ENCODE measurements around the gene STXBP1. TPM values are rescaled to one million over a fixed set of nuclear protein-coding genes. Genes with fewer than 3 reads are reported as not detected.

Gene STXBP1
- total RNA-seq, 1 donor from 2014 or later = 48.8 TPM

DNA sequence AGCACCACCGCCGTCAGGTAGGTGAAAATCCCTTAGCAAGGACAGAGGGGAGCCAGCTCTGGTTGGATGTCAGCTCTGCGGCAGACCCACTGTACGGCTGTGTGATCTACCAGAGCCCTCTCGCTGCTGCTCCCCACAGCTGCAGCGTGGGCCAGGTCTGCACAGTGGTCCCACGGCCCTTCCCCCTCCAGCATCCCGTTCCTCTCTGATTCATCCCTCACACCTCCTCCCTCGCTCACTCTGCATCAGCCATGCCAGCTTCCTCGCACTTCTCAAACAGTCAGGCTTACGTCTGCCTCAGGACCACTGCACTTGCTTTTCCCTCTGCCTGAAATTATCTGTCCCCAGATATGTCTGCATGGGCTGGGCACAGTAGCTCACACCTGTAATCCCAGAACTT lies 68.1 kb downstream of the STXBP1 start:
- Mint-ChIP-seq H3K9me3 (no peaks in the 10 kb centered on the region), H3K27ac (no peak overlapping the region), H3K36me3 (peaks cover 28% of the 10 kb centered on the region), H3K4me3 (no peak overlapping the region), H3K4me1 (ENCODE audit: unreplicated experiment) (no peaks in the 10 kb centered on the region), H3K27me3 (no peaks in the 10 kb centered on the region)
- no peak for DNase-seq (ENCODE audit: extremely low spot score, unreplicated experiment)
- TF ChIP-seq, protein P1, sequence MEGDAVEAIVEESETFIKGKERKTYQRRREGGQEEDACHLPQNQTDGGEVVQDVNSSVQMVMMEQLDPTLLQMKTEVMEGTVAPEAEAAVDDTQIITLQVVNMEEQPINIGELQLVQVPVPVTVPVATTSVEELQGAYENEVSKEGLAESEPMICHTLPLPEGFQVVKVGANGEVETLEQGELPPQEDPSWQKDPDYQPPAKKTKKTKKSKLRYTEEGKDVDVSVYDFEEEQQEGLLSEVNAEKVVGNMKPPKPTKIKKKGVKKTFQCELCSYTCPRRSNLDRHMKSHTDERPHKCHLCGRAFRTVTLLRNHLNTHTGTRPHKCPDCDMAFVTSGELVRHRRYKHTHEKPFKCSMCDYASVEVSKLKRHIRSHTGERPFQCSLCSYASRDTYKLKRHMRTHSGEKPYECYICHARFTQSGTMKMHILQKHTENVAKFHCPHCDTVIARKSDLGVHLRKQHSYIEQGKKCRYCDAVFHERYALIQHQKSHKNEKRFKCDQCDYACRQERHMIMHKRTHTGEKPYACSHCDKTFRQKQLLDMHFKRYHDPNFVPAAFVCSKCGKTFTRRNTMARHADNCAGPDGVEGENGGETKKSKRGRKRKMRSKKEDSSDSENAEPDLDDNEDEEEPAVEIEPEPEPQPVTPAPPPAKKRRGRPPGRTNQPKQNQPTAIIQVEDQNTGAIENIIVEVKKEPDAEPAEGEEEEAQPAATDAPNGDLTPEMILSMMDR (conservative IDR thresholded peaks at IDR 0.05) = no peak

DNA sequence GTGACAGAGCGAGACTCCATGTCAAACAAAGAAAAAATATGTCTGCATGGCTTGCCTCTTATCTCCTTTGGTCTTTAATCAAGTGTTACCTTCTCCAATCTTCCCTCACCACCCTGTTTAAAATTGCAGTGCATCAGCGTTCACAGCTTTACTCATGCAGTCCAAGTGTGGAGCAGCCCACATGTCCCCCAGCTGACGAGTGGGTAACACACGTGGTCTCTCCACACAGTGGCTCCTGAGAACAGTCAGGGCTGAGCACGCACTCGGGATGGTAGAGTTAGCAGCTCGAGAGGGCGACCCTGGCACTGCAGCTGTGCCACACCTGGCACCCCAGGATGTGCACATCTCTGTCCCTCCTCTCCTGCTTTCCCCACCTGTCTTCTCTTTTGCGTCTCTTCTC lies 68.8 kb downstream of the STXBP1 start:
- DNase-seq (ENCODE audit: extremely low spot score, unreplicated experiment) = no peak
- Mint-ChIP-seq H3K27ac (no peak overlapping the region), H3K27me3 (no peaks in the 10 kb centered on the region), H3K4me3 (no peak overlapping the region), H3K36me3 (peaks cover 24% of the 10 kb centered on the region), H3K4me1 (ENCODE audit: unreplicated experiment) (no peaks in the 10 kb centered on the region), H3K9me3 (no peaks in the 10 kb centered on the region)
- TF ChIP-seq, protein P1 (conservative IDR thresholded peaks at IDR 0.05) = no peak

DNA sequence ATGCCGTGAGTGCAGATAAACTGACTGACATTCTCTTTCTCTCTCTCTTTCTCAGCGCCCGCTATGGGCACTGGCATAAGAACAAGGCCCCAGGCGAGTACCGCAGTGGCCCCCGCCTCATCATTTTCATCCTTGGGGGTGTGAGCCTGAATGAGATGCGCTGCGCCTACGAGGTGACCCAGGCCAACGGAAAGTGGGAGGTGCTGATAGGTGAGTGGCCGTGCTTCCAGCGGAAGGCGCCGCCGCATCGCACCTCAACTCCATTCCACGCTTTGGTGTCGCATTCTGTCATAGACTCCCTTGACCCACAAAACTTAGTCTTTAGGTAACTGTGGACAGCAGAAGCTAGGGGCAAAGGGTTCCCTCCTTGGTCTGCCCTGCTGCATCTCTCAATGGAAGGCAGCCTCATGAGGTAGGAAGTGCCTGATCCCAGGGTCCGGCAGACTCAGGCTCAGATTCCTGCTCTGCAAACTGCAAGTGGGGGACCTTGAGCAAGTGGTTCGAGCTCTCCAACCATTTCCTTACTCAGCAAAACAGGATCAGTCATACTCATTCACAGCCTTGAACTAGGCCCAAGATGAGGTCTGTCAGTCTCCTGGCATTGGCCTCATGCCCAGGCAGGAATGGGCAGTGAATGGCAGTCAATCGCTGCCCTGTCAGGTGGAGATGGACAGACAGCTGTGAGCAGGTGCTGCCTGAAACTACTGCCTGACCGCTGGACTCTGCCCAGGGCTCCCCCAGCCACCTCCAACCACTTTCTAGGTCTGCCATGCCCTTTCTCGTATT lies 70.5 kb downstream of the STXBP1 start:
- H3K36me3 Mint-ChIP-seq = peaks cover 22% of the 10 kb centered on the region
- no peak overlapping the region for H3K27ac Mint-ChIP-seq
- TF ChIP-seq, protein P1 (conservative IDR thresholded peaks at IDR 0.05) = no peak
- no peak for DNase-seq (ENCODE audit: extremely low spot score, unreplicated experiment)
- H3K4me1 Mint-ChIP-seq (ENCODE audit: unreplicated experiment) = peaks cover 6% of the 10 kb centered on the region
- H3K4me3 Mint-ChIP-seq = no peak overlapping the region
- H3K9me3 Mint-ChIP-seq = no peaks in the 10 kb centered on the region
- H3K27me3 Mint-ChIP-seq = no peaks in the 10 kb centered on the region

DNA sequence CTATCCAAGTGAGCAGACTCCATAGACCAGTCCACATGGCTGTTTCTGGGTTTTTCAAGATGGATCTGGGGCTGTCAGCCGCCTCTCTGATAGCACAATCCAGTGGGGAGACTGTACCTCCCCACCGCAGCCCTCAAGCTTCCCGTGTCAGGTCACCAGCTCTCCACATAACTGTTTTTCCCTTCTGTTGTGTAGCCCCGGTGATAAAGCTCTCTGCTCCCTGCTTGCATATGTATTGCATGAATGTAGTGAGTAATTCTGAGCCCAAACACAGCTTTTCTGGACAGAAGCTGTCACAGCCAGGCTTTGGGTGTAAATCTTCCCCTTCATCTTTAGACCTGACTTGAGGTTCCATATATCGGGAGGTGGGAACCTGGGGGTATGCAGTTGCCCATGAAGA lies 71.6 kb downstream of the STXBP1 start:
- Mint-ChIP-seq H3K4me1 (ENCODE audit: unreplicated experiment) (peaks cover 6% of the 10 kb centered on the region), H3K36me3 (peaks cover 20% of the 10 kb centered on the region), H3K9me3 (no peaks in the 10 kb centered on the region), H3K27ac (no peak overlapping the region), H3K27me3 (no peaks in the 10 kb centered on the region), H3K4me3 (no peak overlapping the region)
- TF ChIP-seq, protein P1 (conservative IDR thresholded peaks at IDR 0.05) = no peak
- no peak for DNase-seq (ENCODE audit: extremely low spot score, unreplicated experiment)

DNA sequence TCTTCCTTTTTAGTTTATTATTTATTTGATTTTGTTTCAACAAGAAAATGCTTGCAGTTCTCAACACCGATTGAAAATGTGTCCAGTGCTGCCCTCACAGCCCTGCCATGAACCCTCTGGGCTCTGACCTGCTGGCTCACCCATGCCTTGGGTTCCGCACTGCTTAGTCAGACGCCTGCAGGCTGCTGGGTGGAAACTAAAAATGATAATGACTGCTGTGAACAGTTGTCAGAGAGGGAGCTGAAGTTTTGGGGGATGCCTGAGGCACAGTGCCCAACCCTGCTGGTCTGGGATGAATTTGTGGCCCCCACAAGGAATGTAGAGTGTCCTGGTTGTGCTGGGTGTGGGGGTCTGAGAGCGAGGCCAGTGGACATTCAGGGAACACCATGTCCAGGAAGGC lies 72.5 kb downstream of the STXBP1 start:
- no peak overlapping the region for H3K27ac Mint-ChIP-seq
- DNase-seq (ENCODE audit: extremely low spot score, unreplicated experiment) = no peak
- peaks cover 14% of the 10 kb centered on the region for H3K36me3 Mint-ChIP-seq
- no peaks in the 10 kb centered on the region for H3K27me3 Mint-ChIP-seq
- peaks cover 6% of the 10 kb centered on the region for H3K4me1 Mint-ChIP-seq (ENCODE audit: unreplicated experiment)
- TF ChIP-seq, protein P1 (conservative IDR thresholded peaks at IDR 0.05) = no peak
- no peak overlapping the region for H3K4me3 Mint-ChIP-seq
- H3K9me3 Mint-ChIP-seq = no peaks in the 10 kb centered on the region
